ENCODE data around the gene SAP25.

Gene SAP25

GRCh38 chr7:100573691-100574361 lies at the start of gene SAP25:
TSS of gene SAP25 (minus strand) at chr7:100573900. CDS start at chr7:100573742, 158 bp downstream.
- DNase-seq = no peak

GRCh38 chr7:100621554-100621953 lies 47.9 kb upstream of the SAP25 start:
- DNase-seq = no peak

- no peak for DNase-seq
Observed at GRCh38 chr7:100620804-100621203, 47.1 kb upstream of the SAP25 start.

- DNase-seq = no peak
Observed at GRCh38 chr7:100620239-100620638, 46.5 kb upstream of the SAP25 start.

- no peak for DNase-seq
Observed at GRCh38 chr7:100614308-100614861, 40.7 kb upstream of the SAP25 start.

- DNase-seq = peak in 1 of 6 experiments; percentile 26
Observed at GRCh38 chr7:100613412-100614175, 39.9 kb upstream of the SAP25 start.

- peak in 4 of 6 experiments; percentile 13 to 43 (median 24) for DNase-seq
Observed at GRCh38 chr7:100612730-100613390, 39.2 kb upstream of the SAP25 start.

- peak; percentile 94 to 99 (median 98) for DNase-seq
Observed at GRCh38 chr7:100611983-100612729, 38.5 kb upstream of the SAP25 start, which contains the start of gene MOSPD3. TSS of gene MOSPD3 (plus strand) at chr7:100612540. CDS start at chr7:100612792, 252 bp downstream.

GRCh38 chr7:100609958-100610357 lies 36.3 kb upstream of the SAP25 start:
- DNase-seq = no peak

GRCh38 chr7:100607111-100607510 lies 33.4 kb upstream of the SAP25 start:
- no peak for DNase-seq

- no peak for DNase-seq
Observed at GRCh38 chr7:100606313-100606712, 32.6 kb upstream of the SAP25 start.

GRCh38 chr7:100604976-100605911 lies 31.5 kb upstream of the SAP25 start:
- peak in 5 of 6 experiments; percentile 19 to 42 (median 36) for DNase-seq

GRCh38 chr7:100604028-100604975 lies 30.6 kb upstream of the SAP25 start:
- DNase-seq = peak; percentile 33 to 80 (median 71)

GRCh38 chr7:100603726-100604027 lies 30.0 kb upstream of the SAP25 start:
- DNase-seq = peak in 1 of 6 experiments; percentile 37

- DNase-seq = no peak
Observed at GRCh38 chr7:100602889-100603725, 29.4 kb upstream of the SAP25 start.

GRCh38 chr7:100600730-100601038 lies 27.0 kb upstream of the SAP25 start:
- DNase-seq = no peak

GRCh38 chr7:100599911-100600729 lies 26.4 kb upstream of the SAP25 start:
- DNase-seq = no peak

GRCh38 chr7:100598425-100598824 lies 24.7 kb upstream of the SAP25 start:
- DNase-seq = no peak

- DNase-seq = no peak
Observed at GRCh38 chr7:100595188-100595587, 21.5 kb upstream of the SAP25 start.

Data from stimulated activated naive CD4-positive, alpha-beta T cell (primary cell).